ENCODE results near the gene CLDN5.

Gene CLDN5

GRCh38 chr22:19496324-19496630, 27.9 kb downstream of the CLDN5 start:
- POLR2A ChIA-PET, result interaction anchor here (1.0 kb wide), 1 partner anchor 352 kb away, joined by 3 read pairs; the partner anchor contains the start of gene ESS2

GRCh38 chr22:19495562-19496323, 28.5 kb downstream of the CLDN5 start:
- TF ChIP-seq ARNT (IDR thresholded peaks at IDR 0.05), result no peak
- TF ChIP-seq PKNOX1 (IDR thresholded peaks at IDR 0.05), result no peak
- no peak for TF ChIP-seq L3MBTL2 (conservative IDR thresholded peaks at IDR 0.05)
- POLR2A ChIA-PET, result interaction anchor here (1.0 kb wide), 1 partner anchor 351 kb away, joined by 3 read pairs; the partner anchor contains the start of gene ESS2
- DNase-seq (ENCODE audit: extremely low spot score), result no peak
- CTCF ChIA-PET, result no interaction called here

More at GRCh38 chr22:19496324-19496630, 27.9 kb downstream of the CLDN5 start:
- CTCF ChIA-PET, result no interaction called here
- TF ChIP-seq FOXM1 (IDR thresholded peaks at IDR 0.05; ENCODE audit: borderline replicate concordance) (no peak), SUZ12 (IDR thresholded peaks at IDR 0.05) (no peak), HDGF (IDR thresholded peaks at IDR 0.05; ENCODE audit: borderline replicate concordance) (no peak), L3MBTL2 (conservative IDR thresholded peaks at IDR 0.05) (no peak), FOXA1 (IDR thresholded peaks at IDR 0.05) (no peak)
- DNase-seq (ENCODE audit: extremely low spot score), result no peak

GRCh38 chr22:19494676-19495173, 29.5 kb downstream of the CLDN5 start:
- ChIA-PET CTCF (no interaction called here), POLR2A (interaction anchor here (1.6 kb wide), 1 partner anchor 15 kb away, joined by 7 read pairs; the partner anchor contains the start of genes CDC45 and UFD1)
- no peak for DNase-seq (ENCODE audit: extremely low spot score)
- TF ChIP-seq FOXK2 (IDR thresholded peaks at IDR 0.05) (no peak), ELF4 (IDR thresholded peaks at IDR 0.05) (no peak), HDGF (IDR thresholded peaks at IDR 0.05; ENCODE audit: borderline replicate concordance) (no peak), CTBP1 (IDR thresholded peaks at IDR 0.05; ENCODE audit: borderline replicate concordance) (no peak), FOXM1 (IDR thresholded peaks at IDR 0.05; ENCODE audit: borderline replicate concordance) (no peak), LEF1 (IDR thresholded peaks at IDR 0.05; ENCODE audit: borderline replicate concordance) (no peak), ARNT (IDR thresholded peaks at IDR 0.05) (no peak), ZNF384 (IDR thresholded peaks at IDR 0.05) (no peak), SP1 (IDR thresholded peaks at IDR 0.05) (no peak), NFRKB (IDR thresholded peaks at IDR 0.05) (no peak), L3MBTL2 (conservative IDR thresholded peaks at IDR 0.05) (no peak), FOXA1 (IDR thresholded peaks at IDR 0.05) (no peak), BHLHE40 (IDR thresholded peaks at IDR 0.05; ENCODE audit: borderline replicate concordance) (no peak), PKNOX1 (IDR thresholded peaks at IDR 0.05) (no peak), SUZ12 (IDR thresholded peaks at IDR 0.05) (no peak), TARDBP (IDR thresholded peaks at IDR 0.05) (no peak)

GRCh38 chr22:19494001-19494560, 30.1 kb downstream of the CLDN5 start:
- DNase-seq (ENCODE audit: extremely low spot score), result no peak
- ChIA-PET POLR2A (interaction anchor here (1.6 kb wide), 1 partner anchor 15 kb away, joined by 7 read pairs; the partner anchor contains the start of genes CDC45 and UFD1), CTCF (no interaction called here)
- TF ChIP-seq BHLHE40 (IDR thresholded peaks at IDR 0.05; ENCODE audit: borderline replicate concordance) (no peak), NFRKB (IDR thresholded peaks at IDR 0.05) (no peak), FOXM1 (IDR thresholded peaks at IDR 0.05; ENCODE audit: borderline replicate concordance) (no peak), FOXA1 (IDR thresholded peaks at IDR 0.05) (no peak), ARNT (IDR thresholded peaks at IDR 0.05) (no peak), ZNF384 (IDR thresholded peaks at IDR 0.05) (no peak), ELF4 (IDR thresholded peaks at IDR 0.05) (no peak), CTBP1 (IDR thresholded peaks at IDR 0.05; ENCODE audit: borderline replicate concordance) (no peak), SUZ12 (IDR thresholded peaks at IDR 0.05) (no peak), PKNOX1 (IDR thresholded peaks at IDR 0.05) (no peak), LEF1 (IDR thresholded peaks at IDR 0.05; ENCODE audit: borderline replicate concordance) (no peak), L3MBTL2 (conservative IDR thresholded peaks at IDR 0.05) (no peak), HDGF (IDR thresholded peaks at IDR 0.05; ENCODE audit: borderline replicate concordance) (no peak), SP1 (IDR thresholded peaks at IDR 0.05) (no peak), FOXK2 (IDR thresholded peaks at IDR 0.05) (no peak), TARDBP (IDR thresholded peaks at IDR 0.05) (no peak)

GRCh38 chr22:19492504-19493174, 31.6 kb downstream of the CLDN5 start:
- CTCF ChIA-PET, result no interaction called here
- TF ChIP-seq FOXA1 (IDR thresholded peaks at IDR 0.05) (no peak), TARDBP (IDR thresholded peaks at IDR 0.05) (no peak), BHLHE40 (IDR thresholded peaks at IDR 0.05; ENCODE audit: borderline replicate concordance) (no peak)
- no peak for DNase-seq (ENCODE audit: extremely low spot score)
- POLR2A ChIA-PET, result no interaction called here

GRCh38 chr22:19490628-19491230, 33.5 kb downstream of the CLDN5 start:
- TF ChIP-seq LEF1 (IDR thresholded peaks at IDR 0.05; ENCODE audit: borderline replicate concordance) (no peak), L3MBTL2 (conservative IDR thresholded peaks at IDR 0.05) (no peak), BHLHE40 (IDR thresholded peaks at IDR 0.05; ENCODE audit: borderline replicate concordance) (no peak), SP1 (IDR thresholded peaks at IDR 0.05) (no peak), HDGF (IDR thresholded peaks at IDR 0.05; ENCODE audit: borderline replicate concordance) (no peak), ZNF384 (IDR thresholded peaks at IDR 0.05) (no peak), TARDBP (IDR thresholded peaks at IDR 0.05) (no peak), ELF4 (IDR thresholded peaks at IDR 0.05) (no peak), PKNOX1 (IDR thresholded peaks at IDR 0.05) (no peak), FOXM1 (IDR thresholded peaks at IDR 0.05; ENCODE audit: borderline replicate concordance) (no peak), SUZ12 (IDR thresholded peaks at IDR 0.05) (no peak), ARNT (IDR thresholded peaks at IDR 0.05) (no peak), CTBP1 (IDR thresholded peaks at IDR 0.05; ENCODE audit: borderline replicate concordance) (no peak), FOXA1 (IDR thresholded peaks at IDR 0.05) (no peak), NFRKB (IDR thresholded peaks at IDR 0.05) (no peak), FOXK2 (IDR thresholded peaks at IDR 0.05) (no peak)
- CTCF ChIA-PET, result no interaction called here
- DNase-seq (ENCODE audit: extremely low spot score), result no peak
- POLR2A ChIA-PET, result no interaction called here

Measured in HEK293T (cell line).